ENCODE data around the gene MTRR.

The MTRR gene
- long read RNA-seq, transcript MTRR-202 (15 exons, 3,215 nt) = major isoform, 55 of 174 reads
- long read RNA-seq, transcript MTRR-217 (4 exons, 546 nt) = minor isoform, 8 of 174 reads
- long read RNA-seq, partial matches to known transcripts = 23 of 174 reads
- long read RNA-seq, other reads (novel, unspliced or antisense) = 81 of 174 reads

DNA sequence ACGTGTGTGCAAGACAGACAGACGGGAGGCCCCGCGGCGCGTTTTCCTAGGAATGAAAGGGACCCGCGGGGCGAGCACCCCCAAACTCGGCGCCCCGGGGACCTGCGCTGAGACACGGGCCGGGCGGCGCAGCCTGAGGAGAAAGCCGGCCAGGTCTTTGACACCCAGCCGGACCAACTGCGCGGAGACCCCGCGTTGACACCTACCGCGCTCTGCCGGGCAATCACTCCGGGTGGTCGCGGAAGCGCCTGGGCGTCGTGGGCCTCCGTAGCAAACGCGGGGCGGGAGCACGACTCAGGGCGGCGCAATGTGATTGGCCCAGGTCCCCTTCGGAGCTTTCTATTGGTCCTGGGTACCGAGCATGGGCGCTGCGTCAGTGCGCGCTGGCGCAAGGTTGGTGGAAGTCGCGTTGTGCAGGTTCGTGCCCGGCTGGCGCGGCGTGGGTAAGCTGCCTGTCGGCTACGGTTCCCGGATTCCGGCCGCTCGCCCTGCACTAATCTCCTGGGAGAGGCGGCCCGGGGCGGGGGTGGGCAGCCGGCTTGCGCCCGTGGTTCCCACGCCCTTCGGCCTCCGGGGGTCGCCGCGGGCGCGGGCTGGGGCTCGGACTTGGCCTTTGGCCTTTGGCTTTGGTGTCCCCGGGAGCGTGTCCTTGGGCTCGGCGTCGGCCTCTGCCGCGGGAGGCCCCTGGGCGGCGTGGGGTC, at the start of gene MTRR, which contains the start of gene FASTKD3:
Gene MTRR, plus strand, starts transcription at position 376 of the 701 bp plus-strand sequence. CDS start 1,647 bp downstream, outside the sequence.
Gene FASTKD3, minus strand, starts transcription at position 259 of the 701 bp plus-strand sequence. CDS start 948 bp downstream, outside the sequence.
- TF ChIP-seq POLR2AphosphoS5 (IDR thresholded peaks at IDR 0.05; ENCODE audit: low read depth) (peak; percentile 81), SPI1 (IDR thresholded peaks at IDR 0.05; ENCODE audit: borderline replicate concordance, low read depth) (no peak)
- no peaks in the 10 kb centered on the region for H3K27me3 ChIP-seq (ENCODE audit: insufficient read depth, poor library complexity, severe bottlenecking)
- H3K27ac ChIP-seq (replicated peaks) = peak within 1 kb of the TSS; percentile 73
- peak within 1 kb of the TSS; percentile 85 for H3K4me3 ChIP-seq (replicated peaks; ENCODE audit: insufficient read depth, low read length)
- DNase-seq (ENCODE audit: low read depth in 1 of 2, low spot score in 1 of 2) = peak; percentile 82 to 94

GRCh38 chr5:7822449-7822848, 46.5 kb upstream of the MTRR start:
- no peaks in the 10 kb centered on the region for H3K27me3 ChIP-seq (ENCODE audit: insufficient read depth, poor library complexity, severe bottlenecking)
- no peak for DNase-seq (ENCODE audit: low read depth in 1 of 2, low spot score in 1 of 2)
- no peak for TF ChIP-seq POLR2AphosphoS5 (IDR thresholded peaks at IDR 0.05; ENCODE audit: low read depth)
- no peak for TF ChIP-seq SPI1 (IDR thresholded peaks at IDR 0.05; ENCODE audit: borderline replicate concordance, low read depth)
- no peak for TF ChIP-seq GABPA (IDR thresholded peaks at IDR 0.05; ENCODE audit: low read depth)
- TF ChIP-seq, protein P1, sequence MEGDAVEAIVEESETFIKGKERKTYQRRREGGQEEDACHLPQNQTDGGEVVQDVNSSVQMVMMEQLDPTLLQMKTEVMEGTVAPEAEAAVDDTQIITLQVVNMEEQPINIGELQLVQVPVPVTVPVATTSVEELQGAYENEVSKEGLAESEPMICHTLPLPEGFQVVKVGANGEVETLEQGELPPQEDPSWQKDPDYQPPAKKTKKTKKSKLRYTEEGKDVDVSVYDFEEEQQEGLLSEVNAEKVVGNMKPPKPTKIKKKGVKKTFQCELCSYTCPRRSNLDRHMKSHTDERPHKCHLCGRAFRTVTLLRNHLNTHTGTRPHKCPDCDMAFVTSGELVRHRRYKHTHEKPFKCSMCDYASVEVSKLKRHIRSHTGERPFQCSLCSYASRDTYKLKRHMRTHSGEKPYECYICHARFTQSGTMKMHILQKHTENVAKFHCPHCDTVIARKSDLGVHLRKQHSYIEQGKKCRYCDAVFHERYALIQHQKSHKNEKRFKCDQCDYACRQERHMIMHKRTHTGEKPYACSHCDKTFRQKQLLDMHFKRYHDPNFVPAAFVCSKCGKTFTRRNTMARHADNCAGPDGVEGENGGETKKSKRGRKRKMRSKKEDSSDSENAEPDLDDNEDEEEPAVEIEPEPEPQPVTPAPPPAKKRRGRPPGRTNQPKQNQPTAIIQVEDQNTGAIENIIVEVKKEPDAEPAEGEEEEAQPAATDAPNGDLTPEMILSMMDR (IDR thresholded peaks at IDR 0.05; ENCODE audit: insufficient read depth, low read length) = no peak
- TF ChIP-seq, protein P2, sequence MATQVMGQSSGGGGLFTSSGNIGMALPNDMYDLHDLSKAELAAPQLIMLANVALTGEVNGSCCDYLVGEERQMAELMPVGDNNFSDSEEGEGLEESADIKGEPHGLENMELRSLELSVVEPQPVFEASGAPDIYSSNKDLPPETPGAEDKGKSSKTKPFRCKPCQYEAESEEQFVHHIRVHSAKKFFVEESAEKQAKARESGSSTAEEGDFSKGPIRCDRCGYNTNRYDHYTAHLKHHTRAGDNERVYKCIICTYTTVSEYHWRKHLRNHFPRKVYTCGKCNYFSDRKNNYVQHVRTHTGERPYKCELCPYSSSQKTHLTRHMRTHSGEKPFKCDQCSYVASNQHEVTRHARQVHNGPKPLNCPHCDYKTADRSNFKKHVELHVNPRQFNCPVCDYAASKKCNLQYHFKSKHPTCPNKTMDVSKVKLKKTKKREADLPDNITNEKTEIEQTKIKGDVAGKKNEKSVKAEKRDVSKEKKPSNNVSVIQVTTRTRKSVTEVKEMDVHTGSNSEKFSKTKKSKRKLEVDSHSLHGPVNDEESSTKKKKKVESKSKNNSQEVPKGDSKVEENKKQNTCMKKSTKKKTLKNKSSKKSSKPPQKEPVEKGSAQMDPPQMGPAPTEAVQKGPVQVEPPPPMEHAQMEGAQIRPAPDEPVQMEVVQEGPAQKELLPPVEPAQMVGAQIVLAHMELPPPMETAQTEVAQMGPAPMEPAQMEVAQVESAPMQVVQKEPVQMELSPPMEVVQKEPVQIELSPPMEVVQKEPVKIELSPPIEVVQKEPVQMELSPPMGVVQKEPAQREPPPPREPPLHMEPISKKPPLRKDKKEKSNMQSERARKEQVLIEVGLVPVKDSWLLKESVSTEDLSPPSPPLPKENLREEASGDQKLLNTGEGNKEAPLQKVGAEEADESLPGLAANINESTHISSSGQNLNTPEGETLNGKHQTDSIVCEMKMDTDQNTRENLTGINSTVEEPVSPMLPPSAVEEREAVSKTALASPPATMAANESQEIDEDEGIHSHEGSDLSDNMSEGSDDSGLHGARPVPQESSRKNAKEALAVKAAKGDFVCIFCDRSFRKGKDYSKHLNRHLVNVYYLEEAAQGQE (IDR thresholded peaks at IDR 0.05; ENCODE audit: insufficient replicate concordance, low read depth) = no peak

GRCh38 chr5:7823594-7823993, 45.4 kb upstream of the MTRR start:
- no peak for TF ChIP-seq SPI1 (IDR thresholded peaks at IDR 0.05; ENCODE audit: borderline replicate concordance, low read depth)
- no peak for TF ChIP-seq GABPA (IDR thresholded peaks at IDR 0.05; ENCODE audit: low read depth)
- H3K4me3 ChIP-seq (replicated peaks; ENCODE audit: insufficient read depth, low read length) = no peak overlapping the region
- no peak for DNase-seq (ENCODE audit: low read depth in 1 of 2, low spot score in 1 of 2)
- no peak overlapping the region for H3K27ac ChIP-seq (replicated peaks)
- H3K27me3 ChIP-seq (ENCODE audit: insufficient read depth, poor library complexity, severe bottlenecking) = no peaks in the 10 kb centered on the region

More at GRCh38 chr5:7822449-7822848, 46.5 kb upstream of the MTRR start:
- Histone ChIP-seq H3K27ac (replicated peaks) (no peak overlapping the region), H3K4me3 (replicated peaks; ENCODE audit: insufficient read depth, low read length) (no peak overlapping the region)

GRCh38 chr5:7824995-7825394, 44.0 kb upstream of the MTRR start:
- H3K4me3 ChIP-seq (replicated peaks; ENCODE audit: insufficient read depth, low read length) = no peak overlapping the region
- H3K27me3 ChIP-seq (ENCODE audit: insufficient read depth, poor library complexity, severe bottlenecking) = no peaks in the 10 kb centered on the region
- TF ChIP-seq, protein P2 (IDR thresholded peaks at IDR 0.05; ENCODE audit: insufficient replicate concordance, low read depth) = no peak
- TF ChIP-seq GABPA (IDR thresholded peaks at IDR 0.05; ENCODE audit: low read depth) = no peak
- TF ChIP-seq SPI1 (IDR thresholded peaks at IDR 0.05; ENCODE audit: borderline replicate concordance, low read depth) = no peak
- TF ChIP-seq POLR2AphosphoS5 (IDR thresholded peaks at IDR 0.05; ENCODE audit: low read depth) = no peak
- TF ChIP-seq, protein P1 (IDR thresholded peaks at IDR 0.05; ENCODE audit: insufficient read depth, low read length) = no peak
- no peak for DNase-seq (ENCODE audit: low read depth in 1 of 2, low spot score in 1 of 2)
- H3K27ac ChIP-seq (replicated peaks) = no peak overlapping the region
